ENCODE results near the gene YLPM1.

DNA sequence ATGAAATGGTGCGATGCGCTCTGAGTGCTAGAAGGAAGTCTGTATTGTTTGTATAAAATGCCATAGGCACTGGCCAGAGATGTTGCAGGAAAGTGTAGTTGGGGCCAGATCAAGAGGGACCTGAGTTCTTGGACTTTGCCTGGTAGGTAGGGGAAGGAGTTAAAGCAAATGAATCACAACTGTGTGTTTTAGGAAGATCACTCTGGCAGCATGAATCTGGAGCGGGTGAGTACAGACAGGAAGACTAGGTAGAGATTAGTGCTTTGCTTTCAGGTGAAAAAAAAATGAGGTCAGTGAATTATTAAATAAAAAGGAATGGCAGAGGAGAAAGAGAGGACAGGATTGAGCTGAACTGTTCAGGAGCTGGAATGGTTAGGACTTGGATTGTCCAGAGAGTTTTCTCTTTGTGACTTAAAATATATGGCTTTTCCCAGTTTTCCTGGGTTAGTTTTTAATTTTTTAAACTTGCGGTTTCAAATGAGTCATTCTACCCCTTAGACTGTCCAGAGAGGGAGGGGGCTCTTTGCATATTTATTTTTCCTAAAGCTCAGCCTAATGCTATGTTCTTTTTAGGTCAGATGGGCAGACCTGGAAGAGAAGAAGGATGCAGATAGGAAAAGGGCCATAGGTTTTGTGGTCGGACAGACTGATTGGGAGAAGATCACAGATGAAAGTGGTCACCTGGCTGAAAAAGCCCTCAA is 71.7 kb downstream of the YLPM1 start:
- TF ChIP-seq, protein P1, sequence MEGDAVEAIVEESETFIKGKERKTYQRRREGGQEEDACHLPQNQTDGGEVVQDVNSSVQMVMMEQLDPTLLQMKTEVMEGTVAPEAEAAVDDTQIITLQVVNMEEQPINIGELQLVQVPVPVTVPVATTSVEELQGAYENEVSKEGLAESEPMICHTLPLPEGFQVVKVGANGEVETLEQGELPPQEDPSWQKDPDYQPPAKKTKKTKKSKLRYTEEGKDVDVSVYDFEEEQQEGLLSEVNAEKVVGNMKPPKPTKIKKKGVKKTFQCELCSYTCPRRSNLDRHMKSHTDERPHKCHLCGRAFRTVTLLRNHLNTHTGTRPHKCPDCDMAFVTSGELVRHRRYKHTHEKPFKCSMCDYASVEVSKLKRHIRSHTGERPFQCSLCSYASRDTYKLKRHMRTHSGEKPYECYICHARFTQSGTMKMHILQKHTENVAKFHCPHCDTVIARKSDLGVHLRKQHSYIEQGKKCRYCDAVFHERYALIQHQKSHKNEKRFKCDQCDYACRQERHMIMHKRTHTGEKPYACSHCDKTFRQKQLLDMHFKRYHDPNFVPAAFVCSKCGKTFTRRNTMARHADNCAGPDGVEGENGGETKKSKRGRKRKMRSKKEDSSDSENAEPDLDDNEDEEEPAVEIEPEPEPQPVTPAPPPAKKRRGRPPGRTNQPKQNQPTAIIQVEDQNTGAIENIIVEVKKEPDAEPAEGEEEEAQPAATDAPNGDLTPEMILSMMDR (conservative IDR thresholded peaks at IDR 0.05; ENCODE audit: low read length) = no peak
- TF ChIP-seq EZH2phosphoT487 (IDR thresholded peaks at IDR 0.05; ENCODE audit: borderline replicate concordance) = no peak
